IPS-NIHi7 (cell line): Measurements from ENCODE around the gene SFTPB.
"Not testable (repeated sequence)": the region's sequence is repeated elsewhere in the genome, so short reads cannot be mapped to it uniquely, and the experiment has no call there.

ENCODE experiments used
- DNase-seq: peaks from one replicate; pipeline ENCODE4 v3.0.0; 2012; ENCODE audit warnings: mixed read lengths; ENCODE audit errors: extremely low spot score

Gene SFTPB

GRCh38 chr2:85675866-85676548, 8.0 kb upstream of the SFTPB start:
- no peak for DNase-seq

GRCh38 chr2:85675427-85675826, 7.4 kb upstream of the SFTPB start:
- no peak for DNase-seq

DNA sequence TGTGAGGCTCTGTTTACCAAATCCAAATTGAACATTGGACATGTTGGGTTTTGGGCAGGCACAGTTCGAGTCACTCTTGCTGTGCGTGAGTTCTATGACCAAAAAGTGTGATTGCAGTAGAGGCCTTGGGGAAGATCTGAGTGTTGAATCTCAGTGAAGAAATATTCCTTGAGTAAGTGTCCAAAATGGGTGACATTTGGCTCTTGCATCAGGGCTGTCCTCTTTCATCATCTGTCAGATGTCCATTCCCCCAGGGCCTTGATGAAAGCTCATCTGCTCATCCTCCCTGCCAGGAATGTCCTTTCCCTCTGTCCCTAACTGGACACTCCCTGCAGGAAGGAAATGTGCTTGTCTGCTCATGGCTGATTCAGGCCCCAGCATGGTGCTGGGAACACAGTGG, 6.4 kb upstream of the SFTPB start:
- DNase-seq: no peak

- no peak for DNase-seq
Observed at GRCh38 chr2:85673716-85674375, 5.8 kb upstream of the SFTPB start.

- DNase-seq: no peak
Observed at GRCh38 chr2:85672456-85672855, 4.5 kb upstream of the SFTPB start.

GRCh38 chr2:85670416-85670815, 2.4 kb upstream of the SFTPB start:
- DNase-seq: not testable (repeated sequence)

DNA sequence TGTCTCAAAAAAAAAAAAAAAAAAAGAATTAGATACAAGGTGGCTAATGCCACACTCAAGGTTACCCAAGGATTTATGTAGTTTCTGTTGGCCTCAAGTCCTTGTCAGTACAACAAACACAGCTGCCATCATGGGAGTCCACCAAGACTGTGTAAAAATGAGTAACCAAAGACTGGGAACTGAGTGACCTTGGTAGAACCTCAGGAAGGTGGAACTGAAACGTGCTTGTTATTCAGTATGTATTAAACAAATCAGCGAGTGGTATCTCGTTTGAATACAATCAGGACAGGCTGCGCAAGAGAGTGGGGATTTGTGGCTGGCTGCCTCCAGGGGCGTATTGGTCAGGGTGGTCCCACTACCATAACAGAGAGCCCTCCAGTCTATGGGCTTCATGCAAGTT, 1.6 kb upstream of the SFTPB start:
- no peak for DNase-seq

DNA sequence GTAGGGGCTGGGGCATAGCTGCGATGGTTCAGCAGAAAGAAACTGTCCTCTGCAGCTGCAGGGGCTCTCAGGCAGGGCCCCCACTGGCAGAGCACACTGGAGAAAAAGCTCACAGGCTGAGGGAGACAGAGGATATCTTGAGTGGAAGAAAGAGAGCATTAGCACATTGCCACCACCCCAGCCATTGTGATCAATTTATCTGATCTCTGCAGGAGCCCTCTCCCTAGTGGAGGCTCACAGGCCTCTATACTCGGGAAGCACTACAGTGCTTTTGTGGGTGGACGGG, 801 bp upstream of the SFTPB start:
- DNase-seq: no peak

GRCh38 chr2:85667561-85668008, 414 bp downstream of the SFTPB start:
- no peak for DNase-seq

DNA sequence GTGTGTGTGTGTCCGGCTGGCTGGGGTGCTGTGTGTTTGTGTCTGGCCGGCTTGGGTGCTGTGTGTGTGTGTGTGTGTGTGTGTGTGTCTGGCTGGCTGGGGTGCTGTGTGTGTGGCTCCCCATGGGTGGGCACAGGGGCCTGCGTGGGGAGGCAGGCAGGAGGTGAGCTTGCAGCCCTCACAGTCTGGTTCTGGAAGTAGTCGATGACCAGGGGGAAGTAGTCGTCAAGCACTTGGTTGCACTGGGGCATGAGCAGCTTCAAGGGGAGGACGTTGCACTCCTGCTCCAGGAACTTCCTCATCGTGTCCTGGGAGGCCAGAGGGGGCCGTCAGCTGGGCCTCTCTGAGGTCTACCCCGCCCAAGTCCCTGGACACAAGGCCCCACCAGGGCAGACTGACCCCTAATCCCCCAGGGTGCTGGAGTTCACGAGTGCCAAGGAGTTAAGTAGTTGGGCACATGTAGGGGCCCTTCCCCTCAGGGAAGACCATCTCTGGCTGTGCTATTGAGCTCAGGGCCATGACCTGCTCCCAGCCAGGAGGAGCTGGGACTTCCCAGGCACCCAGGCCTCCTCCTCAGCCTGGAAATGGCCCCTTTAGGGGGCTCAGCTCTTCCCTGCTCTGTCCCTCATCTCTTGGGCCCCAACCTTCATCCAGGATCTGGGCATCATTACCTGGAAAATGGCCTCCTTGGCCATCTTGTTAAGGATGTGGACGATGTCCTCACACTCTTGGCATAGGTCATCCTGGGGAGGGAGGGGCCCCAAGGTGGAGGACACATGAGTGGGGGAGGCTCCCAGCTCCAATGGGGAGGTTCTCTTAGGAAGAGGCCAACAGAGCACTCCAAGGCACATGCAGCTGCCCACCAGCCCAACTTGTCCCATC, 1.3 kb downstream of the SFTPB start:
- DNase-seq: no peak

DNA sequence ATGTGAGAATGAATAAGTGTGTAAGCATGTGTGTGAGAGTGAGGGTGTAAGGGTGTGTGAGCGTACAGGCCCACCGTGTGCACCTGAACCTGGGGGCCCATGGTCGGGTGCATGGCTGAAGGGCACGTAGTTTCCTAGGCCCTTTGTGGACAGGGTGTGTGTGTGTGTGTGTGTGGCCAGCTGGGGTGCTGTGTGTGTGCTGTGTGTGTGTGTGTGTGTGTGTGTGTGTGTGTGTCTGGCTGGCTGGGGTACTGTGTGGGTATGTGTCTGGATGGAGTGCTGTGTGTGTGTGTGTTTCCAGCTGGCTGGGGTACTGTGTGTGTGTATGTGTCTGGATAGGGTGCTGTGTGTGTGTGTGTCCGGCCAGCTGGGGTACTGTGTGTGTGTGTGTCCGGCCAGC, 2.0 kb downstream of the SFTPB start:
- DNase-seq: no peak

- DNase-seq: no peak
Observed at GRCh38 chr2:85665264-85665937, 2.6 kb downstream of the SFTPB start.

- no peak for DNase-seq
Observed at GRCh38 chr2:85663594-85664565, 4.1 kb downstream of the SFTPB start.

DNA sequence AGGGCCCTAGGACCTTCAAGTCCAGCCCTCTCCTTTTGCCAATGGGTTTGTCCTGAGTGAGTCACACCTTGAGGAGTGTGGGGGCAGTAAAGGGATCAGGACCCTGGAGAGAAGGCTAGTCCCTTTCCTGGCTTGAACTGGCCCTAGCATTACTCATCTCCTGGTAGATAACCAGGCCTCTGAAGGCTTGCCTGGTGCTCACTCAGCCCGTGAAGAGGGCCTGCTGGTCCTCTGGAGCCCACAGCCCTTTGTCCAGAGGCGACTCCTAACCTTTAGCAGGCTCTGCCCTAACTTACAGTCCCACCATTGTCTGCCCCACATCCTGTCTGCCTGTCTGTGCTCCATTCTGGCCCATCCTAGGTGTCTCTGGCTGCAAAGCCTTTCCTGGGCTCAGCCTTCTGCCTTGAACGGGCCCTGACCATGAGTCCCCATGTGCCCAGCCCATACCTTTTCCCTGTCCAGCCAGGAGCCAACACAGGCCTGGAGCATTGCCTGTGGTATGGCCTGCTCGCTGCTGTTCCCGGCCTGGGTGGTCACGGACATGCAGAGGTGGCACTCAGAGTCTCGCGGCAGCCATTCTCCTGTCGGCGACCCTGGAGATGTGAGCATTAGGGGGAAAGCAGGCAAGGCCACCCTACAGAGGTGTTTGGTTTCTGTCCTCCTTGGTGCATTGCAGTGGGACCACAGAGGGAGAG, 5.0 kb downstream of the SFTPB start:
- peak; percentile 80 for DNase-seq

GRCh38 chr2:85661139-85661858, 6.7 kb downstream of the SFTPB start:
- no peak for DNase-seq

DNA sequence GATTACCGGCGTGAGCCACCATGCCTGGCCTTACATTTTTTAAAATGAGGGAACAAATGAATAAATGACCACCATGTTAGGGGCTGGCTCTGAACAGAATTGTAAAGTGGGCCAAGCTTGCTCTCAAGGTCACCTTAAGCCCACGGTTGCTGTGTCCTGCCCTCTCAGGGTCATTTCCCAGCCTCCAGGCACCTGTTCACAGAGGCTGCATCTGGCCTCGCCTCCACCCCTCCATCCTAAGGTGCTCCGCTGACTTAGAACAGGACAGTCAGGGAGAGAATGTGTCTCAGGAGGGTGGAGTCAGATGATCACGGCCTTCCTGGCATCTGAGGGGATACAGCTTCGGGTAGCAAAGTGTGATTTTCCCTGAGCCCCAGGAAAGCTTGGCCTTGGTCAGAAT, 7.3 kb downstream of the SFTPB start:
- DNase-seq: no peak

- not testable (repeated sequence) for DNase-seq
Observed at GRCh38 chr2:85660301-85660700, 7.7 kb downstream of the SFTPB start.

DNA sequence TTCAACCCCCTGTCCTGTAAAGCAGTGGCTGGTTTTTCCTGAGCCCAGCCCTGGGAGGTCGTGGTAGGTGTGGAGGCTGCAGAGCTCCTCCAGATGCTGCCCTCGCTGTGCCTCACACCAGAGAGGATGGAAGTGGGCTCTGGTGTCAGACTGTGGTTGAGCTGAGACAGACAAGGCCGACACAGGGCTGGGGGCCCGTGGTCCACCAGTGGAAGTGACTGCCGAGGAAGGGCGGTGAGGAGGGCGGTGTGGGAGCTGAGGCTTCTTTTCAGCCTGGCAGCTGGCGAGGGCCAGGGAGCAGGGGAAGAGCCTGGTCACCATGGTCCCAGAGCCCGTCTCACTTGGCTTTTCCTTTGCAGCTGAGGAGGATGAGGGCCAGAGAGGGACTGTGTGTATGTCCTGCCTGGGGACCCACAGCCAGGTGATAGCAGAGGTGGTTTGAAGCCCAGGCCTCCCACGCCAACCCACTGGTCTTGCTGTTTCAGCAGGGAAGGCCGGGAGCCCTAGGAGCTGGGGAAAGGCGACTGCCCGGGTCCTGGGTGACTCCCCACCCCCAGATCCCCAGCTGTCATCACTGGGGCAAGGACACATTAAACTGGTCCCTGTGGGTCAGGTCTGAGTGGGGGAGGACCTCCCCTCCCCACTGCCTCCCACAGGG, 8.5 kb downstream of the SFTPB start:
- DNase-seq: no peak

DNA sequence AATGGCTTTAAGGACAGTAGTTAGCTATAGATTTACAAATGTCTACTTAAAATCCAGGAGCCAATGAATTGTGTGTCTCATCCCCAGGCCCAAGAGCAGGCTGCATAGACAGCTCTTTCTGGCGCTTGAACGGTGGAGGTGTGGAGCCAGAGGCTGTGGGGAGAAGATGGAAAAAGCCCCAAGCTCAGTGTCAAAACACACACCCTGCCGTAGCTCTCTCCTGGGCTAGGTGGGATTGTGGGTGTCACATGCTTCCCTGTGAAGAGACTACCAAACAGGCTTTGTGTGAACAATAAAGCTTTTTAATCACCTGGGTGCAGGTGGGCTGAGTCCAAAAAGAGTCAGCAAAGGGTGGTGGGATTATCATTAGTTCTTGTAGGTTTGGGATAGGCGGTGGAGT, 10.6 kb downstream of the SFTPB start:
- DNase-seq: not testable (repeated sequence)
